ENCODE results near the gene TBX1. TPM values are rescaled to one million over a fixed set of nuclear protein-coding genes. Genes with fewer than 3 reads are reported as not detected.

TBX1 gene
- polyA plus RNA-seq, 4 donors = 1.1 to 4.8 (median 1.3) TPM; not detected in 1

DNA sequence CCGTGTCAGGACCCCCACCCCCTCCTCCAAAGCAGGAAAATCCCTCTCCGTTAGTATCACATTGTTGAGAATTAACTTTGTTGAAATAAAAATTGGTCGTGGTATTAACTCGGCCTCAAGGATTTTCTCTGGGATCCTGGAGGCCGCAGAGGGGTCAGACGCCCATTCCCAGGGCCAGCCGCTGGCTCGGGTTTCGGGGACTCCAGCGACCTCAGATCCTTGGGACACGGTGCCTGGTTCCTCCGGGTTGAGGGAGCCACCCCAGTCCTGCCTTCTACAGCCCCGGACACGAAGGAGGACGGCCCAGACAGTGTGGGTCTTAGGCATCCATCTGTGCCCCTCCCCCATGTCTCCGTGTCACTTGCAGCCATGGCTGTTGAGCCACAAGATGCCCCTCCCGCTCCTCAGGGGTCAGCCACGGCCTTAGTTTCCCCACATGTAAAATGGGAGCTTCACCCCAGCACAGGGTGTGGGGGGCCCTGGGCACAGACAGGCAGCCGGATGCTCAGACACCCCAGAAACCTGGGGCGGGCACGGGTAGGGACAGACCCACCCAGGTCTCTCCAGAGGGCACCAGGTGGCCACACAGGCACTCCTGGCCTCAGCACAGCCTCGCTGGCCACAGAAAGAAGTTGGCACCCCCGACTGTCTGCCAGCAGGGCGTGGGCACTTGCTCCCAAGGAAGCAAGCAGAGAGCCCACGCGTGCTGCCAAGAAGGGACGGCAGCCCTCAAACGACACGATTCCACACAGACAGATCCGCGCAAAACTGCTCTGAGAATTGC, 21.7 kb upstream of the TBX1 start:
- no peaks in the 10 kb centered on the region for H3K4me1 ChIP-seq (ENCODE audit: control insufficient read depth in 3 of 3, insufficient read depth in 2 of 3, low read depth in 1 of 3, low read length in 2 of 3)
- no peak overlapping the region for H3K27ac ChIP-seq (ENCODE audit: low read depth in 1 of 3, low read length in 2 of 3)
- H3K4me3 ChIP-seq (ENCODE audit: low read depth in 1 of 3, low read length in 3 of 3) = no peak overlapping the region
- WGBS, 3 donors = 51 to 67% (median 61%) methylated on average over 30 to 31 of the region's 31 CpGs
- FAIRE-seq (no peak), DNase-seq (no peak)
- peaks cover 0 to 25% (median 0%) of the 10 kb centered on the region in 3 donors for H3K27me3 ChIP-seq (ENCODE audit: control insufficient read depth in 3 of 3, insufficient read depth in 3 of 3, low read length in 3 of 3)
- no peaks in the 10 kb centered on the region for H3K9me3 ChIP-seq (ENCODE audit: control insufficient read depth in 2 of 2, insufficient read depth in 1 of 2, low read depth in 1 of 2, low read length in 1 of 2)
- H3K36me3 ChIP-seq (ENCODE audit: control insufficient read depth in 3 of 3, insufficient read depth in 2 of 3, low read depth in 1 of 3, low read length in 3 of 3) = no peaks in the 10 kb centered on the region

GRCh38 chr22:19739448-19739895, 21.1 kb upstream of the TBX1 start:
- no peak overlapping the region for H3K27ac ChIP-seq (ENCODE audit: low read depth in 1 of 3, low read length in 2 of 3)
- H3K27me3 ChIP-seq (ENCODE audit: control insufficient read depth in 3 of 3, insufficient read depth in 3 of 3, low read length in 3 of 3) = peaks cover 0 to 25% (median 0%) of the 10 kb centered on the region in 3 donors
- H3K9me3 ChIP-seq (ENCODE audit: control insufficient read depth in 2 of 2, insufficient read depth in 1 of 2, low read depth in 1 of 2, low read length in 1 of 2) = no peaks in the 10 kb centered on the region
- no peak for DNase-seq
- FAIRE-seq = no peak
- H3K4me1 ChIP-seq (ENCODE audit: control insufficient read depth in 3 of 3, insufficient read depth in 2 of 3, low read depth in 1 of 3, low read length in 2 of 3) = no peaks in the 10 kb centered on the region
- 43 to 58% (median 49%) methylated on average over 14 to 16 of the region's 16 CpGs for WGBS, 3 donors
- no peak overlapping the region for H3K4me3 ChIP-seq (ENCODE audit: low read depth in 1 of 3, low read length in 3 of 3)
- H3K36me3 ChIP-seq (ENCODE audit: control insufficient read depth in 3 of 3, insufficient read depth in 2 of 3, low read depth in 1 of 3, low read length in 3 of 3) = no peaks in the 10 kb centered on the region

GRCh38 chr22:19739911-19740449, 20.6 kb upstream of the TBX1 start:
- FAIRE-seq (no peak), DNase-seq (no peak)
- WGBS, 3 donors = 73 to 88% (median 80%) methylated on average over 5 to 7 of the region's 7 CpGs
- peaks cover 0 to 25% (median 0%) of the 10 kb centered on the region in 3 donors for H3K27me3 ChIP-seq (ENCODE audit: control insufficient read depth in 3 of 3, insufficient read depth in 3 of 3, low read length in 3 of 3)
- H3K27ac ChIP-seq (ENCODE audit: low read depth in 1 of 3, low read length in 2 of 3) = no peak overlapping the region
- H3K4me1 ChIP-seq (ENCODE audit: control insufficient read depth in 3 of 3, insufficient read depth in 2 of 3, low read depth in 1 of 3, low read length in 2 of 3) = no peaks in the 10 kb centered on the region
- no peaks in the 10 kb centered on the region for H3K36me3 ChIP-seq (ENCODE audit: control insufficient read depth in 3 of 3, insufficient read depth in 2 of 3, low read depth in 1 of 3, low read length in 3 of 3)
- H3K9me3 ChIP-seq (ENCODE audit: control insufficient read depth in 2 of 2, insufficient read depth in 1 of 2, low read depth in 1 of 2, low read length in 1 of 2) = no peaks in the 10 kb centered on the region
- H3K4me3 ChIP-seq (ENCODE audit: low read depth in 1 of 3, low read length in 3 of 3) = no peak overlapping the region

DNA sequence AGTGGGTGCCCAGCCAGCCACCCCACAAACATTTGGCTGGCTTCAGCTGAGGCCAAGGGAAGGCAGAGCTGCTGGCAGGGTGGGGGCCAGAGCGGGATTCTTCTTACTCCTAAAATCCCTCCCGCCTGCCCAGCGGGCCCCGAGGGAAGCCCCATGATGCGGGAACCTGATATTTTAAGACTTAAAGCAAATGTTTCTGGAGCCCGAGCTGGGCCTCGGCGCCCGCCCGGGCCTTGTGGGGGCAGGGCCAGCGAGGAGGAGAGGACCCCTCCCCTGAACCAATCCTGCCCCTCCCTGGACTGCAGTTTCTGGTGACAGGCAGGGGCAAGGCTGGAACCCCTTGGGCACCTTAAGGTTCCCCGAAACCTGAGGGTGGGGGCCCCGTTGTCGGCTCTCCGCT, 20.0 kb upstream of the TBX1 start:
- WGBS, 3 donors = 73 to 86% (median 83%) methylated on average over 15 of the region's 15 CpGs
- H3K36me3 ChIP-seq (ENCODE audit: control insufficient read depth in 3 of 3, insufficient read depth in 2 of 3, low read depth in 1 of 3, low read length in 3 of 3) = no peaks in the 10 kb centered on the region
- peaks cover 0 to 22% (median 0%) of the 10 kb centered on the region in 3 donors for H3K27me3 ChIP-seq (ENCODE audit: control insufficient read depth in 3 of 3, insufficient read depth in 3 of 3, low read length in 3 of 3)
- no peak for FAIRE-seq
- no peak for DNase-seq
- no peak overlapping the region for H3K4me3 ChIP-seq (ENCODE audit: low read depth in 1 of 3, low read length in 3 of 3)
- H3K27ac ChIP-seq (ENCODE audit: low read depth in 1 of 3, low read length in 2 of 3) = no peak overlapping the region
- H3K4me1 ChIP-seq (ENCODE audit: control insufficient read depth in 3 of 3, insufficient read depth in 2 of 3, low read depth in 1 of 3, low read length in 2 of 3) = no peaks in the 10 kb centered on the region
- no peaks in the 10 kb centered on the region for H3K9me3 ChIP-seq (ENCODE audit: control insufficient read depth in 2 of 2, insufficient read depth in 1 of 2, low read depth in 1 of 2, low read length in 1 of 2)

- H3K4me1 ChIP-seq (ENCODE audit: control insufficient read depth in 3 of 3, insufficient read depth in 2 of 3, low read depth in 1 of 3, low read length in 2 of 3) = no peaks in the 10 kb centered on the region
- H3K27me3 ChIP-seq (ENCODE audit: control insufficient read depth in 3 of 3, insufficient read depth in 3 of 3, low read length in 3 of 3) = peaks cover 0 to 17% (median 0%) of the 10 kb centered on the region in 3 donors
- H3K4me3 ChIP-seq (ENCODE audit: low read depth in 1 of 3, low read length in 3 of 3) = no peak overlapping the region
- FAIRE-seq (no peak), DNase-seq (no peak)
- H3K36me3 ChIP-seq (ENCODE audit: control insufficient read depth in 3 of 3, insufficient read depth in 2 of 3, low read depth in 1 of 3, low read length in 3 of 3) = no peaks in the 10 kb centered on the region
- no peak overlapping the region for H3K27ac ChIP-seq (ENCODE audit: low read depth in 1 of 3, low read length in 2 of 3)
- WGBS, 3 donors = 88 to 90% (median 90%) methylated on average over 7 of the region's 7 CpGs
- H3K9me3 ChIP-seq (ENCODE audit: control insufficient read depth in 2 of 2, insufficient read depth in 1 of 2, low read depth in 1 of 2, low read length in 1 of 2) = no peaks in the 10 kb centered on the region
Measured at GRCh38 chr22:19741053-19741452, 19.5 kb upstream of the TBX1 start.

DNA sequence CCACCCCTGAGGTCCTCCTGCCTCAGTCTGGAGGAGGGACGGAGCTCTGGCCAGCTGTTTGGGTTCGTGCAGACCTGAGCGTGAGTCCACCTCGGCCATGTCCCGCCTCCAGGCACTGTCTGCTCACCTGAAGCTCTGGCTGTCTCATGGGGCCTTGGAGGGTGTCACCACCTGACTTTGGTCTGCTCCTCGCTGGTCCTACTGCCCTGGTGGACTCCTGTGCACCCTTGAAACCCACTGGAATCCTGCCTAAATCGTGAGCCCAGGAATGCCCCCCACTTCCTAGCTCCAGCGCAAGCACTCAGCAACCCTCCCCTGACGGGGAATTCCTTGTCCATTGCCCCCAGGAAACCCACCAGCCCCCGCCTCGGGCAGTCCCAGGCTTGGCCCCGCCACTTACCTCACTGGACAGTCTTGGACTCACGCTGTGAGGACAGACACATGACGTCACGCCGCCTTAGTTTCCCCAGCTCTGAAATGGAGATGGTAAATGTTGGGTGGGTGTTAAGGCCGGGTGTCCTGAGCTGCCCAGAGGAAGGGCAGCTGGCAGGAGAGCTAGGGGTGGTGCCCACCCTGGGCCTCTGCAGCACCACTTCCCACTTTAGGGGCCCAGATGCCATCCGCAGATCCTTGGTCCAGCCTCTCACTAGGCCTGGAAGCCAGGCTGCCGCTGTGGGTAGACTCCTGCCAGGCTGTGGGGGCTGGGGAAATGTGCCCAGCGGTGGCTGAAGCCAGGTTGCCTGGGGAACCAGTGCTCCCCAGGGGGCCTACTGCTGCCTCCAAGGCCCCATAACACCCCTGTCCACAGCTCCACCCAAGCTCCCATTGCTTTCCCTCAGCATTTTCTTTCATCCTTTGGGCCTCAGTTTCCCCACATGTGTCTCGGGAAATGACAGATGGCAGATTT, 18.2 kb upstream of the TBX1 start:
- no peak for DNase-seq

DNA sequence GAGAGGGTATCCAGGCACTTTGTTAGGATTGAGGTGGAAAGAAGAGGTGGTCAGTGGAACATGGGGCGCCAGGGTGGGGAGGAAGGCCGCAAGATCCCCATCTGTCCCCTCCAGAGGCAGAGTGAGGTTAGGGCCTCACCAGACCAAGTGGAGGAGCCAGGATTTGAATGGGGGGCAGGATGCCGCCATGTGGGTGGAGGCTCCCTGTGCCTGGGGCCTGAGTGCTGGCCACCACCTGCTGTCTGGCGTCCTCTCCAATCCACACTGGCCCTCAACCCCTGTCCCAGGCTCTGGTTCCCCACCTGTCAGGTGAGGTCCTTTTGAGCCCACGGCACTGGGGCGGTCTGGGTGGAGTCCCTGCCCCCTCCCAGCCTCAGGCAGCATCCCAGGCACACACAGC, 17.5 kb upstream of the TBX1 start:
- WGBS, 3 donors = 77 to 92% (median 89%) methylated on average over 6 of the region's 6 CpGs
- Histone ChIP-seq H3K36me3 (ENCODE audit: control insufficient read depth in 3 of 3, insufficient read depth in 2 of 3, low read depth in 1 of 3, low read length in 3 of 3) (no peaks in the 10 kb centered on the region), H3K27ac (ENCODE audit: low read depth in 1 of 3, low read length in 2 of 3) (no peak overlapping the region), H3K4me1 (ENCODE audit: control insufficient read depth in 3 of 3, insufficient read depth in 2 of 3, low read depth in 1 of 3, low read length in 2 of 3) (no peaks in the 10 kb centered on the region), H3K4me3 (ENCODE audit: low read depth in 1 of 3, low read length in 3 of 3) (no peak overlapping the region), H3K9me3 (ENCODE audit: control insufficient read depth in 2 of 2, insufficient read depth in 1 of 2, low read depth in 1 of 2, low read length in 1 of 2) (no peaks in the 10 kb centered on the region), H3K27me3 (ENCODE audit: control insufficient read depth in 3 of 3, insufficient read depth in 3 of 3, low read length in 3 of 3) (peaks cover 0 to 7% (median 0%) of the 10 kb centered on the region in 3 donors)
- FAIRE-seq (no peak), DNase-seq (no peak)

More for the DNA sequence above, 18.2 kb upstream of the TBX1 start:
- H3K4me1 ChIP-seq (ENCODE audit: control insufficient read depth in 3 of 3, insufficient read depth in 2 of 3, low read depth in 1 of 3, low read length in 2 of 3) = no peaks in the 10 kb centered on the region
- H3K27me3 ChIP-seq (ENCODE audit: control insufficient read depth in 3 of 3, insufficient read depth in 3 of 3, low read length in 3 of 3) = peaks cover 0 to 6% (median 0%) of the 10 kb centered on the region in 3 donors
- H3K36me3 ChIP-seq (ENCODE audit: control insufficient read depth in 3 of 3, insufficient read depth in 2 of 3, low read depth in 1 of 3, low read length in 3 of 3) = no peaks in the 10 kb centered on the region
- WGBS, 3 donors = 83 to 89% (median 86%) methylated on average over 21 of the region's 21 CpGs
- H3K4me3 ChIP-seq (ENCODE audit: low read depth in 1 of 3, low read length in 3 of 3) = no peak overlapping the region
- no peak for FAIRE-seq
- no peak overlapping the region for H3K27ac ChIP-seq (ENCODE audit: low read depth in 1 of 3, low read length in 2 of 3)
- no peaks in the 10 kb centered on the region for H3K9me3 ChIP-seq (ENCODE audit: control insufficient read depth in 2 of 2, insufficient read depth in 1 of 2, low read depth in 1 of 2, low read length in 1 of 2)

- no peak for FAIRE-seq
- no peak for DNase-seq
- 54 to 75% (median 69%) methylated on average over 4 of the region's 4 CpGs for WGBS, 3 donors
- no peaks in the 10 kb centered on the region for H3K4me1 ChIP-seq (ENCODE audit: control insufficient read depth in 3 of 3, insufficient read depth in 2 of 3, low read depth in 1 of 3, low read length in 2 of 3)
- no peaks in the 10 kb centered on the region for H3K36me3 ChIP-seq (ENCODE audit: control insufficient read depth in 3 of 3, insufficient read depth in 2 of 3, low read depth in 1 of 3, low read length in 3 of 3)
- H3K9me3 ChIP-seq (ENCODE audit: control insufficient read depth in 2 of 2, insufficient read depth in 1 of 2, low read depth in 1 of 2, low read length in 1 of 2) = no peaks in the 10 kb centered on the region
- H3K27ac ChIP-seq (ENCODE audit: low read depth in 1 of 3, low read length in 2 of 3) = no peak overlapping the region
- no peak overlapping the region for H3K4me3 ChIP-seq (ENCODE audit: low read depth in 1 of 3, low read length in 3 of 3)
- H3K27me3 ChIP-seq (ENCODE audit: control insufficient read depth in 3 of 3, insufficient read depth in 3 of 3, low read length in 3 of 3) = peaks cover 0 to 11% (median 0%) of the 10 kb centered on the region in 3 donors
Measured at GRCh38 chr22:19743651-19744050, 16.9 kb upstream of the TBX1 start.
